ENCODE measurements around the gene ATN1.

ATN1 gene

DNA sequence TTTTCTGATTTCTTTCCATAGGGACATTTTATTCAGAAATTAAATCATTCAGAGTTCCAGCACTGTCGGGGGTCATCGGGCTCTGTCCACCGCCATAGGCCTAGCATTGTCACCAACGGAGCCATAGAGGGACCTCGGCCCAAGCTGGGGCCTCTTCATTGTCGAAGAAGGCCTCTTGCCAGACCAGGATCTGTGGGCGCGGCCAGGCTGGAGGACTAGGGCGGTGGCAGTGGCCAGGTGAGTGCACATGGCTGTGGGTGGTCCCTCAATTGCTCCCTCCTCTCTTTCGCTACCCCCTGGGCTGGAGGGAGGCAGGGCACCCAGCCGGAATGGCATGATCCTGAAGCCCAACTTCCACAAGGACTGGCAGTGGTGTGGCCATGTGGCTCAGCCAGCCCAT is 44.1 kb upstream of the ATN1 start (continued):
- TF ChIP-seq, protein P1, sequence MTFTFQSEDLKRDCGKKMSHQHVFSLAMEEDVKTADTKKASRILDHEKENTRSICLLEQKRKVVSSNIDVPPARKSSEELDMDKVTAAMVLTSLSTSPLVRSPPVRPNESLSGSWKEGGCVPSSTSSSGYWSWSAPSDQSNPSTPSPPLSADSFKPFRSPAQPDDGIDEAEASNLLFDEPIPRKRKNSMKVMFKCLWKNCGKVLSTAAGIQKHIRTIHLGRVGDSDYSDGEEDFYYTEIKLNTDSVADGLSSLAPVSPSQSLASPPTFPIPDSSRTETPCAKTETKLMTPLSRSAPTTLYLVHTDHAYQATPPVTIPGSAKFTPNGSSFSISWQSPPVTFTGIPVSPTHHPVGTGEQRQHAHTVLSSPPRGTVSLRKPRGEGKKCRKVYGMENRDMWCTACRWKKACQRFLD (tag by site-specific recombination; IDR thresholded peaks at IDR 0.05), result no peak
- TF ChIP-seq ZNF292 (tag by site-specific recombination; IDR thresholded peaks at IDR 0.05; ENCODE audit: borderline replicate concordance, low read depth), result no peak
- TF ChIP-seq ZNF302 (tag by site-specific recombination; IDR thresholded peaks at IDR 0.05; ENCODE audit: low read depth), result no peak
- no peak for TF ChIP-seq SCRT2 (tag by site-specific recombination; IDR thresholded peaks at IDR 0.05)

DNA sequence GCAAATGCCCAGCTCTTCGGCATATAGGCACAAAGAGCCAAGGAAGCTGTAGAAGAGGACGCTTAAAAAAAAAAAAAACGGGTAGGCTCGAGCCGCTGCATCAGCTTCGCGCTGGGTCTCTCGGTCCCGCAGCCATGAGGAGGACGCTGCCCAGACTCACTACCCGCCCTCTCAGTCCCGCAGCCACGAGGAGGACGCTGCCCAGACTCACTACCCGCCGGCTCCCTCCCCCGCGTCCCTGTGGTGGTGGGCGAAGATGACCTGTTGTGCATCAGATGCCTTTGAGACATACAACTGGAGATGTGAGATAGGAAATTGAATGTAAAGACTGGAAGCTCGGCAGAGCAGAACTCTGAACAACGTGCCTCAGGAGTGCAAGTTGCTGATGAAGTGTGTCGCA is 43.2 kb upstream of the ATN1 start:
- ChIA-PET POLR2A (interaction anchor here (0.7 to 4.2 kb wide), 2 partner anchors 12 to 30 kb away, joined by 3 to 23 read pairs; partner anchors contain the start of gene SPSB2), CTCF (interaction anchor here (0.7 to 1.9 kb wide), 4 partner anchors 12 to 228 kb away, joined by 3 to 12 read pairs (median 6); partner anchors contain the start of gene SPSB2)
- Histone ChIP-seq H3K4me3 (ENCODE audit: low read depth, low read length) (no peak overlapping the region), H3K27ac (ENCODE audit: extremely low read depth, low read depth, low read length) (no peak overlapping the region), H3K36me3 (ENCODE audit: control insufficient read depth in 2 of 2, insufficient read depth in 1 of 2, low read length in 2 of 2) (peaks cover 0 to 13% of the 10 kb centered on the region in 2 experiments; a peak in 2 of 3 replicates), H3K4me1 (ENCODE audit: control insufficient read depth, insufficient read depth, low read length) (no peaks in the 10 kb centered on the region), H3K9me3 (ENCODE audit: control insufficient read depth, insufficient read depth, low read depth, low read length) (no peaks in the 10 kb centered on the region)
- no peak for TF ChIP-seq ZNF626 (tag by site-specific recombination; IDR thresholded peaks at IDR 0.05)
- TF ChIP-seq, protein P2, sequence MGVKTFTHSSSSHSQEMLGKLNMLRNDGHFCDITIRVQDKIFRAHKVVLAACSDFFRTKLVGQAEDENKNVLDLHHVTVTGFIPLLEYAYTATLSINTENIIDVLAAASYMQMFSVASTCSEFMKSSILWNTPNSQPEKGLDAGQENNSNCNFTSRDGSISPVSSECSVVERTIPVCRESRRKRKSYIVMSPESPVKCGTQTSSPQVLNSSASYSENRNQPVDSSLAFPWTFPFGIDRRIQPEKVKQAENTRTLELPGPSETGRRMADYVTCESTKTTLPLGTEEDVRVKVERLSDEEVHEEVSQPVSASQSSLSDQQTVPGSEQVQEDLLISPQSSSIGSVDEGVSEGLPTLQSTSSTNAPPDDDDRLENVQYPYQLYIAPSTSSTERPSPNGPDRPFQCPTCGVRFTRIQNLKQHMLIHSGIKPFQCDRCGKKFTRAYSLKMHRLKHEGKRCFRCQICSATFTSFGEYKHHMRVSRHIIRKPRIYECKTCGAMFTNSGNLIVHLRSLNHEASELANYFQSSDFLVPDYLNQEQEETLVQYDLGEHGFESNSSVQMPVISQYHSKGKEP (tag by site-specific recombination; IDR thresholded peaks at IDR 0.05), result no peak
- TF ChIP-seq, protein P3, sequence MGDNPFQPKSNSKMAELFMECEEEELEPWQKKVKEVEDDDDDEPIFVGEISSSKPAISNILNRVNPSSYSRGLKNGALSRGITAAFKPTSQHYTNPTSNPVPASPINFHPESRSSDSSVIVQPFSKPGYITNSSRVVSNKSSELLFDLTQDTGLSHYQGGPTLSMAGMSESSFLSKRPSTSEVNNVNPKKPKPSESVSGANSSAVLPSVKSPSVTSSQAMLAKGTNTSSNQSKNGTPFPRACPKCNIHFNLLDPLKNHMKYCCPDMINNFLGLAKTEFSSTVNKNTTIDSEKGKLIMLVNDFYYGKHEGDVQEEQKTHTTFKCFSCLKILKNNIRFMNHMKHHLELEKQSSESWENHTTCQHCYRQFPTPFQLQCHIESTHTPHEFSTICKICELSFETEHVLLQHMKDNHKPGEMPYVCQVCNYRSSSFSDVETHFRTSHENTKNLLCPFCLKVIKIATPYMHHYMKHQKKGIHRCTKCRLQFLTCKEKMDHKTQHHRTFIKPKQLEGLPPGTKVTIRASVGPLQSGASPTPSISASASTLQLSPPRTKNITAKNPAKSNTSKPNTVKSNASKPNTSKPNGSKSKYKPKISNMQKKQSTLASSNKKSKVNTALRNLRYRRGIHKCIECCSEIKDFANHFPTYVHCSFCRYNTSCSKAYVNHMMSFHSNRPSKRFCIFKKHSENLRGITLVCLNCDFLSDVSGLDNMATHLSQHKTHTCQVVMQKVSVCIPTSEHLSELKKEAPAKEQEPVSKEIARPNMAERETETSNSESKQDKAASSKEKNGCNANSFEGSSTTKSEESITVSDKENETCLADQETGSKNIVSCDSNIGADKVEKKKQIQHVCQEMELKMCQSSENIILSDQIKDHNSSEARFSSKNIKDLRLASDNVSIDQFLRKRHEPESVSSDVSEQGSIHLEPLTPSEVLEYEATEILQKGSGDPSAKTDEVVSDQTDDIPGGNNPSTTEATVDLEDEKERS (tag by site-specific recombination; IDR thresholded peaks at IDR 0.05), result no peak
- no peak for TF ChIP-seq ZNF629 (tag by site-specific recombination; IDR thresholded peaks at IDR 0.05)
- TF ChIP-seq ZNF510 (tag by site-specific recombination; IDR thresholded peaks at IDR 0.05; ENCODE audit: insufficient replicate concordance), result no peak
- TF ChIP-seq, protein P4, sequence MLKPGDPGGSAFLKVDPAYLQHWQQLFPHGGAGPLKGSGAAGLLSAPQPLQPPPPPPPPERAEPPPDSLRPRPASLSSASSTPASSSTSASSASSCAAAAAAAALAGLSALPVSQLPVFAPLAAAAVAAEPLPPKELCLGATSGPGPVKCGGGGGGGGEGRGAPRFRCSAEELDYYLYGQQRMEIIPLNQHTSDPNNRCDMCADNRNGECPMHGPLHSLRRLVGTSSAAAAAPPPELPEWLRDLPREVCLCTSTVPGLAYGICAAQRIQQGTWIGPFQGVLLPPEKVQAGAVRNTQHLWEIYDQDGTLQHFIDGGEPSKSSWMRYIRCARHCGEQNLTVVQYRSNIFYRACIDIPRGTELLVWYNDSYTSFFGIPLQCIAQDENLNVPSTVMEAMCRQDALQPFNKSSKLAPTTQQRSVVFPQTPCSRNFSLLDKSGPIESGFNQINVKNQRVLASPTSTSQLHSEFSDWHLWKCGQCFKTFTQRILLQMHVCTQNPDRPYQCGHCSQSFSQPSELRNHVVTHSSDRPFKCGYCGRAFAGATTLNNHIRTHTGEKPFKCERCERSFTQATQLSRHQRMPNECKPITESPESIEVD (tag by site-specific recombination; IDR thresholded peaks at IDR 0.05), result no peak
- no peak for TF ChIP-seq ZSCAN30 (tag by site-specific recombination; IDR thresholded peaks at IDR 0.05)
- TF ChIP-seq ZNF624 (tag by site-specific recombination; IDR thresholded peaks at IDR 0.05), result no peak
- TF ChIP-seq ZNF423 (tag by site-specific recombination; IDR thresholded peaks at IDR 0.05), result no peak
- TF ChIP-seq ZNF175 (tag by site-specific recombination; IDR thresholded peaks at IDR 0.05), result no peak
- no peak for TF ChIP-seq RBAK (tag by site-specific recombination; IDR thresholded peaks at IDR 0.05)
- no peak for TF ChIP-seq REPIN1 (tag by site-specific recombination; IDR thresholded peaks at IDR 0.05; ENCODE audit: low read depth)
- TF ChIP-seq, protein P5, sequence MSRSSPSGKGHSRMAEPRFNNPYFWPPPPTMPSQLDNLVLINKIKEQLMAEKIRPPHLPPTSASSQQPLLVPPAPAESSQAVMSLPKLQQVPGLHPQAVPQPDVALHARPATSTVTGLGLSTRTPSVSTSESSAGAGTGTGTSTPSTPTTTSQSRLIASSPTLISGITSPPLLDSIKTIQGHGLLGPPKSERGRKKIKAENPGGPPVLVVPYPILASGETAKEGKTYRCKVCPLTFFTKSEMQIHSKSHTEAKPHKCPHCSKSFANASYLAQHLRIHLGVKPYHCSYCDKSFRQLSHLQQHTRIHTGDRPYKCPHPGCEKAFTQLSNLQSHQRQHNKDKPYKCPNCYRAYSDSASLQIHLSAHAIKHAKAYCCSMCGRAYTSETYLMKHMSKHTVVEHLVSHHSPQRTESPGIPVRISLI (tag by site-specific recombination; IDR thresholded peaks at IDR 0.05), result no peak
- TF ChIP-seq, protein P6, sequence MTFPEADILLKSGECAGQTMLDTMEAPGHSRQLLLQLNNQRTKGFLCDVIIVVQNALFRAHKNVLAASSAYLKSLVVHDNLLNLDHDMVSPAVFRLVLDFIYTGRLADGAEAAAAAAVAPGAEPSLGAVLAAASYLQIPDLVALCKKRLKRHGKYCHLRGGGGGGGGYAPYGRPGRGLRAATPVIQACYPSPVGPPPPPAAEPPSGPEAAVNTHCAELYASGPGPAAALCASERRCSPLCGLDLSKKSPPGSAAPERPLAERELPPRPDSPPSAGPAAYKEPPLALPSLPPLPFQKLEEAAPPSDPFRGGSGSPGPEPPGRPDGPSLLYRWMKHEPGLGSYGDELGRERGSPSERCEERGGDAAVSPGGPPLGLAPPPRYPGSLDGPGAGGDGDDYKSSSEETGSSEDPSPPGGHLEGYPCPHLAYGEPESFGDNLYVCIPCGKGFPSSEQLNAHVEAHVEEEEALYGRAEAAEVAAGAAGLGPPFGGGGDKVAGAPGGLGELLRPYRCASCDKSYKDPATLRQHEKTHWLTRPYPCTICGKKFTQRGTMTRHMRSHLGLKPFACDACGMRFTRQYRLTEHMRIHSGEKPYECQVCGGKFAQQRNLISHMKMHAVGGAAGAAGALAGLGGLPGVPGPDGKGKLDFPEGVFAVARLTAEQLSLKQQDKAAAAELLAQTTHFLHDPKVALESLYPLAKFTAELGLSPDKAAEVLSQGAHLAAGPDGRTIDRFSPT (tag by site-specific recombination; IDR thresholded peaks at IDR 0.05), result no peak
- TF ChIP-seq ZNF701 (tag by site-specific recombination; IDR thresholded peaks at IDR 0.05), result no peak
- TF ChIP-seq, protein P7, sequence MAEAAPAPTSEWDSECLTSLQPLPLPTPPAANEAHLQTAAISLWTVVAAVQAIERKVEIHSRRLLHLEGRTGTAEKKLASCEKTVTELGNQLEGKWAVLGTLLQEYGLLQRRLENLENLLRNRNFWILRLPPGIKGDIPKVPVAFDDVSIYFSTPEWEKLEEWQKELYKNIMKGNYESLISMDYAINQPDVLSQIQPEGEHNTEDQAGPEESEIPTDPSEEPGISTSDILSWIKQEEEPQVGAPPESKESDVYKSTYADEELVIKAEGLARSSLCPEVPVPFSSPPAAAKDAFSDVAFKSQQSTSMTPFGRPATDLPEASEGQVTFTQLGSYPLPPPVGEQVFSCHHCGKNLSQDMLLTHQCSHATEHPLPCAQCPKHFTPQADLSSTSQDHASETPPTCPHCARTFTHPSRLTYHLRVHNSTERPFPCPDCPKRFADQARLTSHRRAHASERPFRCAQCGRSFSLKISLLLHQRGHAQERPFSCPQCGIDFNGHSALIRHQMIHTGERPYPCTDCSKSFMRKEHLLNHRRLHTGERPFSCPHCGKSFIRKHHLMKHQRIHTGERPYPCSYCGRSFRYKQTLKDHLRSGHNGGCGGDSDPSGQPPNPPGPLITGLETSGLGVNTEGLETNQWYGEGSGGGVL (tag by site-specific recombination; IDR thresholded peaks at IDR 0.05), result no peak
- no peak for TF ChIP-seq ZNF341 (tag by site-specific recombination; IDR thresholded peaks at IDR 0.05; ENCODE audit: low read depth)
- no peak for TF ChIP-seq ZNF223 (tag by site-specific recombination; IDR thresholded peaks at IDR 0.05)
- TF ChIP-seq MYNN (tag by site-specific recombination; IDR thresholded peaks at IDR 0.05; ENCODE audit: borderline replicate concordance), result no peak
- TF ChIP-seq ZNF394 (tag by site-specific recombination; IDR thresholded peaks at IDR 0.05; ENCODE audit: borderline replicate concordance), result no peak
